ENCODE measurements around the gene NUDT15. TPM values are rescaled to one million over a fixed set of nuclear protein-coding genes. Genes with fewer than 3 reads are reported as not detected.
"Not testable (repeated sequence)": the region's sequence is repeated elsewhere in the genome, so short reads cannot be mapped to it uniquely, and the experiment has no call there.

The NUDT15 gene
- polyA plus RNA-seq, 3 donors, result 5.1 to 13.3 (median 12.6) TPM

DNA sequence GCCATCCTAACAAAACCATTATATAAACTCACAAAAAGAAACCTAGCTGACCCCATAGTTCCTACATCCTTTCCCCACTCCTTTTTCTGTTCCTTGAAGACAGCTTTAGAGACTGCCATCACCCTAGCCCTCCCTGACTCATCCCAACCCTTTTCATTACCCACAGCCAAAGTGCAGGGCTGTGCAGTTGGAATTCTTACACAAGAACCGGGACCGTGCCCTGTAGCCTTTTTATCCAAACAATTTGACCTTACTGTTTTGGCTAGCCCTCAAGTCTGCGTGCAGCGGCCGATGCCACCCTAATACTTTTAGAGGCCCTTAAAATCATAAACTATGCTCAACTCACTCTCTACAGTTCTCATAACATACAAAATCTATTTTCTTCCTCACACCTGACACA, 22.4 kb downstream of the NUDT15 start:
- H2AFZ ChIP-seq (ENCODE audit: insufficient read depth, low read depth, low read length, poor library complexity, severe bottlenecking); H3K79me2 ChIP-seq (ENCODE audit: insufficient read depth, low read length); H3K27ac ChIP-seq (ENCODE audit: low read depth in 1 of 2, low read length in 2 of 2); H3K4me2 ChIP-seq (replicated peaks; ENCODE audit: extremely low read depth, low read length, poor library complexity, severe bottlenecking); intact Hi-C loops (cut with micrococcal nuclease); H3K9me3 ChIP-seq (replicated peaks in 1 of 2; ENCODE audit: control insufficient read depth in 1 of 2, insufficient read depth in 1 of 2, low read length in 2 of 2); DNase-seq; H3K9ac ChIP-seq (ENCODE audit: insufficient read depth, low read length, poor library complexity, severe bottlenecking); H3K4me1 ChIP-seq (ENCODE audit: control insufficient read depth in 1 of 2, insufficient read depth in 2 of 2, low read length in 2 of 2); H3K4me1 Mint-ChIP-seq; H4K20me1 ChIP-seq (ENCODE audit: insufficient read depth, low read length); H3K4me3 ChIP-seq (replicated peaks in 1 of 3; ENCODE audit: low read depth in 2 of 3, low read length in 3 of 3); H3K27me3 Mint-ChIP-seq (ENCODE audit: low read depth in 3 of 3); H3K9me3 Mint-ChIP-seq; H3K4me3 Mint-ChIP-seq; H3K27me3 ChIP-seq (ENCODE audit: control insufficient read depth in 2 of 2, insufficient read depth in 2 of 2, low read length in 2 of 2): not testable (repeated sequence)
- H3K36me3 ChIP-seq (replicated peaks in 1 of 2; ENCODE audit: control insufficient read depth in 1 of 2, insufficient read depth in 2 of 2, low read length in 2 of 2), result peaks cover 5 to 32% of the 10 kb centered on the region in 2 donors
- WGBS (ENCODE audit: insufficient coverage), result 58% methylated on average over 5 of the region's 5 CpGs
- Mint-ChIP-seq H3K27ac (peak overlapping the region in 1 of 7 donors; percentile 39), H3K36me3 (peaks cover 57 to 59% of the 10 kb centered on the region in 2 donors)

DNA sequence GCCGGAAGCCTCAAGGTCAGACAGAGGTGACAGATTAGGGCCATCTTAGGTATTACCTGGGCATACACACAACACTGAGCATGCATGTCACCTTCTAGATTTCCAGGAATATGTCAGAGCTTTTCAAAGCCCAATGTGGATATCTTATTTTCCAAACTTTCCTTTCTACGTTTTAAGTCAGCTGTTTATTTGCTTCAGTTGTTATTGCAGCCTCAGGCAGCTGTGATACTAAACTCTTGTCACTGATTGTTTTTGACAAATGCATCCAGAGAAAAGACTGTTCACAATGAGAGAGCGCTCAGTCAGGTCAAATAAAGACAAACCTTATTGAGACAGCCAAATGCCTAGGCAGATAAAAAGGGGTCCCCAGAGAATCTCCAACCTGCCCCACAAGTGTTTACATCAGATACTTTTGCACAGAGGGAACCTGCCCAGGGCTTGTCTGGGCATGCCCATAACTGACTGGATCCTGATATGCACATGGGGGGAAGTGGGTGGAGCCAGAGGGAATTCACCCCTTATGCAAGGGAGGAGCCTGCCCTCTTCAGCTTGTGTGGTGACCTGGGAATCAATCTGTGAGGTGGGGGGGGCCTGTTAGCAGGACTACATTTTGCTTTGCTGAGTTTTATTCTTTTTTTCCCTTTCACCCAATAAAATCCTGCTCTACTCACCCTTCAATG, 28.9 kb downstream of the NUDT15 start:
- peak in 1 of 3 donors; percentile 7 for DNase-seq
- WGBS (ENCODE audit: insufficient coverage), result 100% methylated on average over 1 of the region's 3 CpGs
- Histone ChIP-seq H3K4me2 (replicated peaks; ENCODE audit: extremely low read depth, low read length, poor library complexity, severe bottlenecking) (no peak overlapping the region), H3K9me3 (replicated peaks in 1 of 2; ENCODE audit: control insufficient read depth in 1 of 2, insufficient read depth in 1 of 2, low read length in 2 of 2) (peaks cover 16 to 35% of the 10 kb centered on the region in 2 donors), H4K20me1 (ENCODE audit: insufficient read depth, low read length) (no peaks in the 10 kb centered on the region), H2AFZ (ENCODE audit: insufficient read depth, low read depth, low read length, poor library complexity, severe bottlenecking) (no peak overlapping the region), H3K36me3 (replicated peaks in 1 of 2; ENCODE audit: control insufficient read depth in 1 of 2, insufficient read depth in 2 of 2, low read length in 2 of 2) (peaks cover 45 to 87% of the 10 kb centered on the region in 2 donors), H3K4me1 (ENCODE audit: control insufficient read depth in 1 of 2, insufficient read depth in 2 of 2, low read length in 2 of 2) (no peaks in the 10 kb centered on the region), H3K9ac (ENCODE audit: insufficient read depth, low read length, poor library complexity, severe bottlenecking) (no peak overlapping the region), H3K27me3 (ENCODE audit: control insufficient read depth in 2 of 2, insufficient read depth in 2 of 2, low read length in 2 of 2) (no peaks in the 10 kb centered on the region), H3K4me3 (replicated peaks in 1 of 3; ENCODE audit: low read depth in 2 of 3, low read length in 3 of 3) (no peak overlapping the region), H3K27ac (ENCODE audit: low read depth in 1 of 2, low read length in 2 of 2) (no peak overlapping the region), H3K79me2 (ENCODE audit: insufficient read depth, low read length) (no peaks in the 10 kb centered on the region)
- Mint-ChIP-seq H3K9me3 (peaks cover 21 to 46% (median 37%) of the 10 kb centered on the region in 7 donors), H3K4me1 (no peaks in the 10 kb centered on the region), H3K27ac (peak overlapping the region in 1 of 7 donors; percentile 46), H3K4me3 (no peak overlapping the region), H3K27me3 (ENCODE audit: low read depth in 3 of 3) (no peaks in the 10 kb centered on the region), H3K36me3 (peaks cover 53 to 72% of the 10 kb centered on the region in 2 donors)
- intact Hi-C loops (cut with micrococcal nuclease), result no loop called here
- TF ChIP-seq, protein P1, sequence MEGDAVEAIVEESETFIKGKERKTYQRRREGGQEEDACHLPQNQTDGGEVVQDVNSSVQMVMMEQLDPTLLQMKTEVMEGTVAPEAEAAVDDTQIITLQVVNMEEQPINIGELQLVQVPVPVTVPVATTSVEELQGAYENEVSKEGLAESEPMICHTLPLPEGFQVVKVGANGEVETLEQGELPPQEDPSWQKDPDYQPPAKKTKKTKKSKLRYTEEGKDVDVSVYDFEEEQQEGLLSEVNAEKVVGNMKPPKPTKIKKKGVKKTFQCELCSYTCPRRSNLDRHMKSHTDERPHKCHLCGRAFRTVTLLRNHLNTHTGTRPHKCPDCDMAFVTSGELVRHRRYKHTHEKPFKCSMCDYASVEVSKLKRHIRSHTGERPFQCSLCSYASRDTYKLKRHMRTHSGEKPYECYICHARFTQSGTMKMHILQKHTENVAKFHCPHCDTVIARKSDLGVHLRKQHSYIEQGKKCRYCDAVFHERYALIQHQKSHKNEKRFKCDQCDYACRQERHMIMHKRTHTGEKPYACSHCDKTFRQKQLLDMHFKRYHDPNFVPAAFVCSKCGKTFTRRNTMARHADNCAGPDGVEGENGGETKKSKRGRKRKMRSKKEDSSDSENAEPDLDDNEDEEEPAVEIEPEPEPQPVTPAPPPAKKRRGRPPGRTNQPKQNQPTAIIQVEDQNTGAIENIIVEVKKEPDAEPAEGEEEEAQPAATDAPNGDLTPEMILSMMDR (IDR thresholded peaks at IDR 0.05), result no peak
